OCI-LY1 (cell line): ENCODE results near the gene KSR1.

ENCODE experiments used
- H2AFZ ChIP-seq: fragments of 200-600 bp; sonication (generic), shearing (Covaris generic); 2 replicates; pipeline ENCODE4 v1.6.0; 2014; ENCODE audit warnings: antibody characterized with exemption, mild to moderate bottlenecking, low read length
- H3F3A ChIP-seq: fragments of 200-600 bp; sonication (generic), shearing (Covaris generic); 2 replicates; pipeline ENCODE4 v1.6.0; 2014; ENCODE audit warnings: mild to moderate bottlenecking, antibody characterized with exemption, low read length, moderate library complexity; ENCODE audit not compliant: insufficient read depth
- H3K27ac ChIP-seq: fragments of 200-600 bp; sonication (generic); 2 replicates; pipeline ENCODE4 v1.5.1; 2014; ENCODE audit warnings: low read length, mixed run types, mild to moderate bottlenecking, low read depth; ENCODE audit not compliant: poor library complexity, severe bottlenecking
- H3K27me3 ChIP-seq: fragments of 200-600 bp; sonication (generic); 2 replicates; pipeline ENCODE4 v1.6.0; 2014; ENCODE audit warnings: antibody characterized with exemption, mild to moderate bottlenecking, low read length, moderate library complexity; ENCODE audit not compliant: insufficient read depth
- H3K36me3 ChIP-seq: fragments of 200-600 bp; sonication (generic); 2 replicates; pipeline ENCODE4 v1.6.1; 2014; ENCODE audit warnings: mild to moderate bottlenecking, antibody characterized with exemption, low read length, moderate library complexity, mixed read lengths; ENCODE audit not compliant: insufficient read depth
- H3K4me1 ChIP-seq: fragments of 200-600 bp; sonication (generic); 2 replicates; pipeline ENCODE4 v1.5.1; 2014; ENCODE audit warnings: mild to moderate bottlenecking, low read length, moderate library complexity; ENCODE audit not compliant: insufficient read depth, severe bottlenecking
- H3K4me2 ChIP-seq: fragments of 200-600 bp; sonication (generic), shearing (Covaris generic); 2 replicates; pipeline ENCODE4 v1.6.1; 2014; ENCODE audit warnings: low read length
- H3K4me3 ChIP-seq: fragments of 200-600 bp; sonication (generic); 2 replicates; pipeline ENCODE4 v1.5.1; 2014; ENCODE audit warnings: low read length, low read depth, mild to moderate bottlenecking, mixed read lengths; ENCODE audit not compliant: poor library complexity, severe bottlenecking
- H3K79me2 ChIP-seq: fragments of 200-600 bp; shearing (Covaris generic); 2 replicates; pipeline ENCODE4 v1.6.1; 2016; ENCODE audit warnings: mixed run types, low read length, mixed read lengths; ENCODE audit not compliant: insufficient read depth
- H3K9ac ChIP-seq: fragments of 200-600 bp; sonication (generic), shearing (Covaris generic); 2 replicates; pipeline ENCODE4 v1.6.1; 2014; ENCODE audit warnings: mild to moderate bottlenecking, low read length, mixed read lengths
- H3K9me2 ChIP-seq: fragments of 200-600 bp; sonication (generic), shearing (Covaris generic); 2 replicates; pipeline ENCODE4 v1.6.1; 2014; ENCODE audit warnings: low read depth, mild to moderate bottlenecking, low read length, mixed read lengths
- H3K9me3 ChIP-seq: fragments of 200-600 bp; shearing (Covaris generic); 2 replicates; pipeline ENCODE4 v1.6.1; 2014; ENCODE audit warnings: low read length, mixed read lengths
- H4K20me1 ChIP-seq: fragments of 200-600 bp; sonication (generic), shearing (Covaris generic); 2 replicates; pipeline ENCODE4 v1.6.0; 2016; ENCODE audit warnings: mild to moderate bottlenecking, low read length; ENCODE audit not compliant: insufficient read depth
- CTCF ChIP-seq: fragments of 200-600 bp; sonication (generic), shearing (Covaris generic); IDR thresholded peaks from 2 replicates; pipeline ENCODE4 v1.5.1; 2017; ENCODE audit warnings: mild to moderate bottlenecking, antibody characterized with exemption, low read length, moderate library complexity, mixed read lengths
- EZH2 ChIP-seq: fragments of 200-600 bp; sonication (generic), shearing (Covaris generic); IDR thresholded peaks from 2 replicates; pipeline ENCODE4 v1.8.0; 2017; ENCODE audit warnings: borderline replicate concordance, mixed run types, mild to moderate bottlenecking, antibody characterized with exemption, low read length, moderate library complexity, mixed read lengths

KSR1 gene

GRCh38 chr17:27623614-27624013, 167.4 kb downstream of the KSR1 start:
- no peaks in the 10 kb centered on the region for H3K9me3 ChIP-seq
- H3K4me3 ChIP-seq: no peak overlapping the region
- H3K27ac ChIP-seq: no peak overlapping the region
- TF ChIP-seq CTCF (no peak), EZH2 (no peak)
- H3K9ac ChIP-seq: no peak overlapping the region
- peaks cover 3% of the 10 kb centered on the region; the same call in 1 of the 2 replicates for H3K27me3 ChIP-seq
- H3K79me2 ChIP-seq: no peaks in the 10 kb centered on the region
- no peaks in the 10 kb centered on the region for H3F3A ChIP-seq
- H3K4me1 ChIP-seq: no peaks in the 10 kb centered on the region
- H3K9me2 ChIP-seq: no peaks in the 10 kb centered on the region
- H3K4me2 ChIP-seq: no peak overlapping the region
- H2AFZ ChIP-seq: no peak overlapping the region
- H3K36me3 ChIP-seq: no peaks in the 10 kb centered on the region
- H4K20me1 ChIP-seq: no peaks in the 10 kb centered on the region

GRCh38 chr17:27624539-27624938, 168.3 kb downstream of the KSR1 start:
- peaks cover 3% of the 10 kb centered on the region; the same call in 1 of the 2 replicates for H3K27me3 ChIP-seq
- H3K9me2 ChIP-seq: no peaks in the 10 kb centered on the region
- no peaks in the 10 kb centered on the region for H3F3A ChIP-seq
- H4K20me1 ChIP-seq: no peaks in the 10 kb centered on the region
- no peak overlapping the region for H3K4me3 ChIP-seq
- H3K36me3 ChIP-seq: no peaks in the 10 kb centered on the region
- H3K9ac ChIP-seq: no peak overlapping the region
- H3K27ac ChIP-seq: no peak overlapping the region
- no peak overlapping the region for H3K4me2 ChIP-seq
- H2AFZ ChIP-seq: no peak overlapping the region
- H3K79me2 ChIP-seq: no peaks in the 10 kb centered on the region
- H3K9me3 ChIP-seq: no peaks in the 10 kb centered on the region
- H3K4me1 ChIP-seq: no peaks in the 10 kb centered on the region
- no peak for TF ChIP-seq CTCF
- no peak for TF ChIP-seq EZH2

GRCh38 chr17:27625856-27626255, 169.6 kb downstream of the KSR1 start:
- Histone ChIP-seq H3K9me2 (no peaks in the 10 kb centered on the region), H2AFZ (no peak overlapping the region), H3K36me3 (no peaks in the 10 kb centered on the region), H4K20me1 (no peaks in the 10 kb centered on the region), H3K27ac (no peak overlapping the region), H3K27me3 (peaks cover 3% of the 10 kb centered on the region; the same call in 1 of the 2 replicates), H3F3A (no peaks in the 10 kb centered on the region), H3K9ac (no peak overlapping the region), H3K4me1 (no peaks in the 10 kb centered on the region), H3K4me3 (no peak overlapping the region), H3K4me2 (no peak overlapping the region), H3K79me2 (no peaks in the 10 kb centered on the region), H3K9me3 (no peaks in the 10 kb centered on the region)
- TF ChIP-seq CTCF: no peak
- TF ChIP-seq EZH2: no peak
